HPDE6-E6E7 (cell line): ENCODE measurements around the gene ZNF385B.
"Not testable (repeated sequence)": the region's sequence is repeated elsewhere in the genome, so short reads cannot be mapped to it uniquely, and the experiment has no call there.

Experiments used
- DNase-seq: peaks from one replicate; pipeline ENCODE4 v3.0.0; 2011; ENCODE audit warnings: missing footprints; ENCODE audit errors: extremely low spot score

Gene ZNF385B

DNA sequence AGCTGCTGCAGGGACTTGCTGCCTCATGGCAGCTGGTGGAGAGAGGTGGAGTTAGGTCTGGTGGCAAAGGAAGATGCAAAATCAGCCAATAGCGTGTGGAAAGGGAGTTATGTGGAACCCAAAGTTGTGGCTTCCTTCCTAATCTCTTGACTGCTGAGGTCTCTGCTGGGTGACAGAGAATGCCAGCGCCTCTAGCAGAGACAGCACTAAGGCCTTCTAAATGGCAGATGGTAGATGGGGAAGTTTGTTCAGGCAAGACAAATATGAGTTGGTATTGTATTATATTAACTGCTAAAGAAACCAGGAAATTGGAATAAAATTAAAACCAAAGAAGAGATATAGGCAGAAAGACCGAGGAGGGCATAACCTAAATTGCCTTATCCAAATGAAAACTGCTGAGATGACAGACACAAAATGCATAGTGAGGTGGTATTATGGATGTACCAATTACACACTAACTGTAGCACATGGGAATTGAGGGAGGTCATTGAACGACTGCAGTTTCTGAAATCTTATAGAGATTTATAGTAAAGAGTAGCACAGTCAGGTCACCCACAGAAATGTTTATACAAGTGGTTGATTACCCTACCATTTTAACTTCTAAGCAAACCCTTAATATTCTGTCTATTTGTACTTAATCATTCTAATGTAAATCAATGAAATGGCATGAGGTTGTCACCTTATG, 350.2 kb downstream of the ZNF385B start:
- no peak for DNase-seq

DNA sequence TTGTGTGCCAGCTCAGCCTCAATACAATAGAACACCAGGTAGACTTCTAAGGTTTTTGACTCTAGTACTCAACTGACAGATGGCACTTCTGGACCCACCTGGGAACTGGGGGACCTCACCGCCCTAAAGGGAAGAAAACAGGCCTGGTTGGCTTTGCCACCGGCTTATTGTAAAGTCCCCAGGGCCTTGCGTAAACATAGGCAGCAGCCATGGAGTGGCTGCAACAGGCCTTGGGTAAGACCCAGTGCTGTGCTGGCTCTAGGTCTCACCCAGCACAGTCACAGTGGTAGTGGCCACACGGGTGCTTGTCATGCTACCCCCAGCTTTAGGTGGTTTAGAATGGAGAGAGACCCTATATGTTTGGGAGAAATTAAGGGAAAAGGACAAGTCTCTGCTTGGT, 366.1 kb downstream of the ZNF385B start:
- no peak for DNase-seq

DNA sequence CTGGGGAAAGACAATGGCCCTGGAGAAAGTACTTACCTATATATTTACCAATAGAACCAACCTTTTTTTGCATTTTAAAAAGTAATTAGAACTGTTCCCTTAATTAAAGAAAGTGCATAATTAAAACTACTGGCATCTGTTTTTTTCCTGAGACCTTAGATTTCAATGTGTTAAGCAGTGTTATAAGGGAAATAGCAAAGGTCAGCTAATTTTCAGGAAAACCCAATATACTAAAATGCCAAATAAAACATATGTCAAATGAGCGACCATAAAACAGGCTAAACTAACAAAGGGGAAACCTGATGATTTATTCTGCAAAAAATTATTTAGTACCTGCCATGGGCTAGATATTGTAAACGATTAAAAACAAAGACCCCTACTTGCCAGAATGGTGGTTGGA, 372.8 kb downstream of the ZNF385B start:
- no peak for DNase-seq

DNA sequence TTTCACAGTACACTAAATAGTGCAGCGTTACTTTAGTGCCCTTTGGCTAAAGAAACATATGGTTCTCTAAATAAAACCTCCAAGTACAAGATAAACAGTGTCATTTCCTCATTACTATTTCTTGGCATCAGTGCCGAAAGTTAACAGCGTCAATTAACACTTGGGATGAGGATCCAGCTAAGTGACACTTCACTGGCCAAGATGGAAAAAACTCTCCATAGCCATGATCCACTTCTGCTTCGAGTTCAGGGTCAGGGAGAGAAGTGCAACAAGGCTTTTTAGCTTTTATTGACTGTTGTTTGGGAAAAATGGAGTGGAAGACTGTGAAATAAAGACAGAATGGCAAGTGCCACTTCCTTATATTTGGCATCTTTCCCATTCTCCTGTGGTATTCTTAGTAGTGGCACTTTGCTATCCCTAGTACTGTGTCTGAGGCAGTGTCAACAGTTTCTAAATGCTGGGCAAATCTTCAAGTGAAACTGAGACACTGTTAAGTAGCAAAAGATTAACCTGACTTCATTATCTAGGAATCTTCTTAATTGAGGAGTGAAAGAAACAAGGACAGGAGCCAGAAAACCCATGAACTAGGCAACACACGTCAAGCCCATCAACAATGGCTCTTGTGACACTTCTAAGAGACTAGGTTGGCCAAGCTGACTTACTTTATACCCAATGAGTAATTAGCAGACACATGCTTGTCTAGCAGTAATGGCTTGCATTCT, 374.2 kb downstream of the ZNF385B start:
- no peak for DNase-seq

DNA sequence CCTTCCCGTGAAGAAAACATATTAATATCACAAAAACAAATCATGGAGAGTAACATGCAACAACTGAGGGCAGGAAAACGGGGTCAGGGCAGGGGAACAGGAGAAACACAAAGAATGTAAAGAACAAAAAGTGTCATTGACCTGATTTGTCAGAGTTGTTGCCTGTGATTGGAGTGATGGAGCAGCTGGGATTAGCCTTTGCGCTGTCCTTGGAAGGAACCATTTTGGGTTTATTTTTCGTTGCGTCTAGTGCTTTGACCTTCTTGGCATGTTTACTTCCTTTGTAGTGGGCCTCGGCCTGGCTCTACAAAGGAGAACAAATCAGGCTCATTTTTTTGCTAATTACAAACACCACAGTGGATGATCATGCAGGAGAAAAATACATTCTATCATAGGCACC, 378.3 kb downstream of the ZNF385B start:
- DNase-seq: no peak

DNA sequence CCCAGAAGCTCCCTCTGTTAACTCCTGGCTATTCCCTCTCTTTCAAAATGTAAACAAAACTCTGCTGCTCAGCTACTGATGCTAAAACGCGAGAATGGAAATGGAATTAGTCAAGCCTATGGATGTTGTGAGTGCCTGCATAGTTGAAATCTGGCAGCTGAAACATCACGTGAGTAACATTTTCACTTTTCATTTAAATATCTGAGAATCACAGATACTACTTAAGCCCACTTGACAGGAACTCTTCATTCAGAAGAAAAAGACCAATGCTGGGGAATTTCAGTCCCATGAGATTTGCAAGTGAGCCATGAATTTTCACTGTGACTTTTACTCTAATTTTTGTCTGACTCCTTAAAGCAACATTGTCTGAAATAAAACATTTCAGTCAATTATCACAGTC, 381.5 kb downstream of the ZNF385B start:
- DNase-seq: no peak

DNA sequence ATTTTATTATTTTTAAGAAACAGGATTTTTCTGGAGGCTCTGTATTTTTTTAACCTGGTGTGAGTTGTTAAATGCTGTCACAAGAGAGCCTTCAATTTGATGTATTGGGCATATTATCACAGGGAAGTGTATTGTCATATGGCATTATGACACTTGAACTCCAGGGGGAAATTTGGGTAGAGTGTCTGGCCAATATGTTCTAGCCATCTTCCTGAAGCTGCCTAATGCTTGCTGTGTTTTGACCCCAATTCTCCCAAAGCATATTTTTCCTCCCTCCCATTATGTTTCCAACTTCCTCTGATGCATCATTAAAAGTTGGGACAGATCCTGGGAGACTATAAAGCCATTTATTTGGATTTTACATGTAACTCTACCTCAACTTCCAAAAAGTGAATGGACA, 382.6 kb downstream of the ZNF385B start:
- no peak for DNase-seq

DNA sequence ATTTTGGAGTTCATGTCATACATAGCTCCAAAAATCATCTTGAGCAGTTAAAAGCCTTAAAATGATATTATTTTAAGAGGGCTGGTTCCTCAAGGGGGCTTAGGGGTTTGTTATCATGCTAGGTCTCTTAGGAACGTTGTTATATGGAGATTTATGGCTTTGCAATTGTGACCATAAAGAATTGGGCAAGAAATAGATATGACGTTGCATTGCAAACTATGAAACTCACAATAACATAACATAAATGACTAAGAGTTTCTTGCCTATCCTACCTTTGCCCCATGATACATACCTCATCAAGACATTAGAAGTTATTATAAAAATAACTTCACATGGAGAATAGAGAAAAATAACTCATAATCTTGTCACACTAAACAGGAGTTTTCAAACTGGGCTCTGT, 390.4 kb downstream of the ZNF385B start:
- DNase-seq: no peak

DNA sequence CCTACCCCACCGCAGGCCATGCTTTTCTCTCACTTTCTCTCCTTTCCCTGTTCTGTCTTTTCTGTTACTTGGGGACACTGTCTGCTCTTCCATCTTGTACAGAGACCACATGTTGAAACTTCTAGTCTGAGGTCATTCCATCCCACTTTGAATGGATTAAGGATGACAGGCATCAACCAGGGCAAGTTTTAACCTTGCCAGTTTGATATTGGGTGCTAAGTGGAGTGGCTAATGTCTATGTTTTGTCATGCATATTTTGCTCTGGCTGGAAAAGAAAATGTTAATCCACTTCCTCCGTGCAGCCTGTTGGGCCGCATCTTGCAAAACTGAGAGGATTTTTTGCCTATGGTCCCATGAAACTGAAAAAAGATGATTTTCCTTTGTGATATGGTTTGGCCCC, 391.3 kb downstream of the ZNF385B start:
- DNase-seq: no peak

DNA sequence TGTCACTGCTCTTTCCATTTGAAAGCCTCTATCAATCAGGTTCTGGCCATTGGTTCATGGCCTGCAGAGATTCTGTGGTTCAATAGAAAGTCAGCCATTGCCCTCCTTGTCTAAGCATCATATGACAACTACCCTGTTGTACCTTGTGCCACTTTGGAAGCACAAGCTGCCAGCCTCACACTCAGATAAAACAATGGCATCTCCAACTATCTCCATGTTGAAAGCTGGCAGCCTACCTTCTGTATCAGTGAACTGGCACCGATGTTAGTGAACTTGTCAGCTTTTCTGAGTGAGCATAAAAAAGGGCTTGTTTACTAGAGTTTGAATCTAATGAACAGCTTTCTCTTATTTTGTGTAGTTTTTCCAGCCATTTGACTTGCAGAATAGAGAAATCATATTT, 393.5 kb downstream of the ZNF385B start:
- no peak for DNase-seq

DNA sequence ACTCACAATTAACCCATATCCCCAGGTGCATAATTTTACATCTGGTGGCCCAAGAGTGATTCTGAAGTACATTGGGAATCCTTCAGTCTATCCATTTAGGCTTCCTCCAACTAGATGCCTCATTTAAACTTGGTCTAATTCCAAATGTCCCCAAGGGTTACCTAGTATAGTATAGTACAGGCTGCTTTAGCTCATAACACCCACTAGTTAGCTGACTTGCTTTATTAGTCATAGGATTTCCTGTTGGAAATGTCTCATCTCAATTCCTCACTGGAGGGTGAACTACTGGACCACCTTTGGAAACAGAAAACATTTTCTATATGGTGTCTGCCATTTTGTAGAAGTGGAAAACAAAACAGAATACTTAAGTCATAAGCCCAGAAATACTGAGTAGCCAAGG, 394.3 kb downstream of the ZNF385B start:
- peak; percentile 3 for DNase-seq

DNA sequence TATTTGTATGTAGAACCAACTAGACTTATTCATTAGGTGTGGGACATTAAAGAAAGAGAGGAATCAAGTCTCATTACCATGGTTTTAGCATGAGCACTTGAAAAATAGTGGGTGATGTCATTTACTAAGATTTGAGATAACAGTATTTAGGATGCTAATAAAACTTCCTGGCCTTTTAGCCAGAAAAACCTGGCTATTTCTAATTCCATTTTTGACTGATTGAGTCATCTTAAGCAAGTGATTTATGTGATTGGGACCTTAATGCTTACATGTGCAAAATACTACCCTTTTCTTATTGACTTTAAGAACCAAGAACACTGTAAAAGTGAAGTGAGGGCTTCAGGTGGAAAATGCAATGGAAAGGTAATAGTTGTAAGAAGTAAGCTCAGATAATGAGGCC, 400.0 kb downstream of the ZNF385B start:
- DNase-seq: no peak

DNA sequence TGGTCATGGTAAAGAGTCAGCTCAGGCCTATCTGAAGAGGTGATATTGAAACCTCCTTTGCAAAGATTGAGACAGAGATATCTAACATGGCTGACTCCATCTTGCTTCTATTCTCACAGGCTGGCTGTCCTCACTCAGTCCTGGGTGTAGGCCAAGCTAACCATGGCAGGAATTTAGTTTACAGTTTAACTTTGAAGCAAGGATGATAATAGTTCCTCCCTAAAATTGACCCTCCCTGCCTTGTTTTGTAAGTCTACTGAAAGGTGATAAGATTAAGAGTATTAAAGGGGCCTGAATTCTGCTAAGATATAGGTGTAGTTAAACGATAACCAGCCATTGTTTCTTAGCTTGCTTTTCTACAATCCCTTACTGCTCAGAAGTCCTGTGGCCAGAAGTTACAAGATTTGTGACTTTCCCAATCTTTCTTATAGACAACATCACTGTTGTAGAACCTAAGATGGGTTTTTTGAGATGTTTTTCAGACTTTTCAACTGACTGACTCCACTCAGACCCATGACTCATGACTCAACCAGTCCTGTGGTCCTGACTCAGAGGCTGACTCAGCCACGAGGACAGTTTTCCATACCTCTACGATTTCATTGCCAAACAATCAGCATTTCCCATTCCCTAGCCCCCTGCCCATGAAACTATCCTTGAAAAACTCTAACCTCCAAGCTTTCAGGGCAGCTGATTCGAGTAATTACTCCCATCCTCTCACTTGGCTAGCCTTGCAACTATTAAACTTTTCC, 401.1 kb downstream of the ZNF385B start:
- DNase-seq: peak; percentile 34

DNA sequence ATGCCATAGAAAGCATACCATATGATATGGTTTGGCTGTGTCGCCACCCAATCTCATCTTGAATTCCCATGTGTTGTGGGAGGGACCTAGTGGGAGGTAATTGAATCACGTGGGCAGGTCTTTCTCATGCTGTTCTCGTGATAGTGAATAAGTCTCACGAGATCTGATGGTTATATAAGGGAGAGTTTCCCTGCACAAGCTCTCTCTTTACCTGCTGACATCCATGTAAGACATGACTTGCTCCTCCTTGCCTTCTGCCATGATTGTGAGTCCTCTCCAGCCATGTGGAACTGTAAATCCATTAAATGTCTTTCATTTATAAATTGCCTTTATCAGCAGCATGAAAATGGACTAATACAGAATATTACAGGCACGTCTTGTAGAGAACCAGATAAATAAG, 403.3 kb downstream of the ZNF385B start:
- not testable (repeated sequence) for DNase-seq

DNA sequence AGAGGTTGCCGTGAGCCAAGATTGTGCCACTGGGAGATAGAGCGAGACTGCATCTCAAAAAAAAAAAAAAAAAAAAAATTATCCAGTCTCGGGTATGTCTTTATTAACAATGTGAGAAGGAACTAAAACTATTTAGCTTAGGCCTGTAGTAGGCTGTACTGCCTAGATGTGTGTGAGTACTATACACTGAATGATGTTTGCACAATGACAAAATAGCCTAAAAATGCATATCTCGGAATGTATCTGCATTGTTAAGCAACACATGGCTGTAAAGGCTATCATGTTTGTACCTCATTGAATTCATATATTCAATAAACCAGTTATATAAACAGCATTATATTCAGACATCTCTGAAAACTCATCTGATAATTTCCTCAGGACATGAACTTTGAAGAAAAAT, 405.6 kb downstream of the ZNF385B start:
- DNase-seq: no peak

DNA sequence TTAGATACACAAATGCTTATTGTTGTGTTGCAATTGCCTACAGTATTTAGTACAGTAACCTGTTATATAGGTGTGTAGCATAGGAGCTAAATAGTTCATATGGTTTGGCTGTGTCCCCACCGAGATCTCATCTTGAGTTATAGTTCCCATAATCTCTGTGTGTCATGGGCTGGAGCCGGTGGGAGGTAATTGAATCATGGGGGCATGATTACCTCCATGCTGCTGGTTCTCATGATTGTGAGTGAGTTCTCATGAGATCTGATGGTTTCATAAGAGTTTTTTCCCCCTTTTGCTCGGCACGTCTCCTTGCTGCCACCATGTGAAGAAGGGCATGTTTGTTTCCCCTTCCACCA, 406.3 kb downstream of the ZNF385B start:
- DNase-seq: no peak

DNA sequence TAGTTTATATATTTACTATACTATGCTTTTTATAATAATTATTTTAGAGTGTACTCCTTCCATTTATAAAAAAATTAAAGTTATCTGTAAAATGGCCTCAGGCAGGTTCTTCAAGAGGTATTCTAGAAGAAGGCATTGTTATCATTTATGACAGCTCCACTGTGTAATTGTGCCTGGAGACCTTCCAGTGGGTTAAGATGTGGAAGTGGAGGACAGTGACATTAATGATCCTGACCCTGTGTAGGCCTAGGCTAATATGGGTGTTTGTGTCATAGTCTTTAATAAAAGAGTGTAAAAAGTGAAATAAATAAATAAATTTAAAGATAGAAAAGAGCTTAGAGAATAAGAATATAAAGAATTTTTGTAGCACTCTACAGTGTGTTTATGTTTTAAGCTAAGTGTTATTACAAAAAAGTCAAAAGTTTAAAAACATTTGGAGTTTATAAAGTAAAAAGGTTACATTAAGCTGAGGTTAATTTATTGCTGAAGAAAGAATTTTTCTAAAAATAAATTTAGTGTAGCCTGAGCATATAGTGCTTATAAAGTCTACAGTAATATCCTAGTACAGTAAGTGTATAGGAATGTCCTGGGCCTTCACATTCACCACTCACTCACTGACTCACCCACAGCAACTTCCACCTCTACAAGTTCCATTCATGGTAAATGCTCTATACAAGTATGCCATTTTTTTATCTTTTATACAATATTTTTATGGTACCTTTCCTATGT, 406.8 kb downstream of the ZNF385B start:
- peak; percentile 42 for DNase-seq

DNA sequence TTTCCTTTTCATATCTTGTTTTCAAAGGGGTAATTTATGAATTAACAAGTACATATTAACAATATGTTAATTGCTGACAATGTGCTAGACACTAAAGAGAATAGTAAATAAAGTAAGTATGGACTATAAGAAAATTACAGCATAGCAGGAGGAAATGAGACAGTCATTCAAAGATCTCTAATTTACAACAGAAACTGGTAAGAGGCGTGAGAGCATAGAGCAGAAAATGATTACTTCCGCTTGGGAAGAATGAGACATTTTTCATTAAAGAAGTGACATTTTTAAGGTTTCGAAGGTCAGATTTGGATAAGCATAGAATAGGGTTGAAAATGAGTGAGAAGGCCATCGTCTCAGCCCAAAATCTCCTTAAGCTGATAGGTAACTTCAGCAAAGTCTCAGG, 412.4 kb downstream of the ZNF385B start:
- DNase-seq: no peak

DNA sequence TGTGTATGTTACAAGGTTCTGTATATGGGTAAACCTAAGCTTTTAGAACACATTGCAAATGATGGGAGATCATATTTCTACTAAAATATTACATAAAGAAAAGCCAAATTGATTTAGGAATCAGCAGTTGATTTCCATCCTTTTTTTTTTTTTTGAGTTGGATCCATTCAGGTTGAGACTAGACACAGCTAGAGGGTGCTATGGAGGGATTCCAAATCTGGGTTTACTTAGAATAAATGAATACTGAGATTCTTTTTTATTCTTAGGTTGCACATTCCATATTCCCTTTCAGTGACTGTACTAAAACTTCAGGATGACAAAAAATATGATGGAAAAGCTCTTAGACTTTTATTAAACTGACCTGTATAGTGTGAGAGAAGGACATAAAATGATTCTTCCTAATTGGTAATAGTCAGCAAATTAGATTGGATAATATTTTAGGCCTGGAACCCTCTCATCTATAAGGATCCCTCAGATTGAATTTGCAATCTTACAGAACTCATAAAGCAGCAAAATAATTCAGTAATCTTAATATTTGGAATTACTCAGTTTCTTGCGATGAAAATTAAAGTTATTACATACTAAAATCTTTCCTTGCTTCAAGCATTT, 413.5 kb downstream of the ZNF385B start:
- no peak for DNase-seq

DNA sequence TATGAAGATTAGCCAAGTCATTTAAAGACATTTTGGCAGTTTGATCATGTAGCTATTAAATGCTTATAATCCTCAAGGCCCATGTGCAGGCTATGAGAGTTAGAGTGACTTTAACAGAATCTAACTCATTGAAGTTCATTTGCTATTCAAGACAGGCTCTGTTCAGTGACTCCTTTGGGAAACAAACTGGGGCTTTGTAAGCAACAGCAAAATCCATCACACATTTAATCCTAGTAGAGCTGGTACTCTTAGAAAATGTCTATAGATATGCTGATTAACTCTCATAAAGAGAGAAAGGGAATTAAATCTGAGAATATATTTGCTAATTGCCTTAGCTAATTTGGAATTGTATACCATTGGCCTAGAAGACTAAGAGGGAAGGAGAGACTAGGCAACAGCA, 414.0 kb downstream of the ZNF385B start:
- no peak for DNase-seq

DNA sequence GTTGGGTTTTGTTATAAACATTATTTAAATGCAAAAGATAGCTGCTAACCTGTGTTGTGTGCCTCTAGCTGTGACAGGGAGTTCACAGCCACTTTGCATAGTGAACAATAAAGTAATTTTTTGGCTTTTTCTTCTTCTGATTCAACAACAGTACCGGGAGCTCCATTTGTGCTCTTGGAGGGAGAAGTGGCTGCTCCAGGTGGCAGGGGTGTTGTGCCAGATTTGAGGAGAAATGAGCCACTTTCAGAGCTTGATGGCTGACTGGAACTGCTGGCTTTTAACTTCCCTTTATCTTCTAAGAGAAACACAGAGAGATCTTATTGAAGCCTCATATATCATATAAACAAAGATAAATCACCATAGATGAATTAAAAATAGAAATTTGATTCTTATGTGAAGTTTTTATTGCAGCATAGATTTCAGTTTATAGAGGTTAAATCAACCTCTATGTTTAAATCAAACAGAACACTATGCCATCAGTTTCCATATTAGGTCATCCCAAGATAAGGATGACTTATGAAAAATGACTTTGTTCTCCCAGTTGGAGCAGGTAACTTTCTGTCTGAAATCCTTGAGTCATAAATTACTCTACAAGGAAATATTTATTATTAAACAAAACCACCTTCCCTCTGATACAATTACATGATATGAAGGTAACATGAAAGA, 414.8 kb downstream of the ZNF385B start:
- peak; percentile 26 for DNase-seq
